Bronchial epithelial cell (primary cell): ENCODE measurements around the gene PTP4A2. TPM values are rescaled to one million over a fixed set of nuclear protein-coding genes. Genes with fewer than 3 reads are reported as not detected.

Experiments used
- DNase-seq: peaks from one replicate; pipeline ENCODE4 v3.0.0-alpha.2; 2010; ENCODE audit warnings: low read depth
- FAIRE-seq: peaks from 2 replicates; lab custom pipeline; 2011; peaks lifted over from hg19 to GRCh38; lab: Jason Lieb, UNC
- H3K27me3 ChIP-seq: 2 replicates; pipeline ENCODE4 v1.5.1; 2011; ENCODE audit warnings: low read length; ENCODE audit not compliant: control insufficient read depth, insufficient read depth
- H3K36me3 ChIP-seq: 2 replicates; pipeline ENCODE4 v1.5.1; 2011; ENCODE audit warnings: low read length; ENCODE audit not compliant: control insufficient read depth, insufficient read depth
- H3K4me3 ChIP-seq: 2 replicates; pipeline ENCODE4 v1.5.1; 2011; ENCODE audit warnings: mild to moderate bottlenecking, low read depth, low read length, control low read depth
- total RNA-seq: library from RNA; depleted of rRNA; stranded (reverse); fragments of >200 nt; gene quantifications from 2 replicates; pipeline ENCODE4 v1.2.1, GENCODE V29; 2014
- TF ChIP-seq, protein P1 (sequence below): IDR thresholded peaks from 2 replicates; pipeline ENCODE4 v1.5.1; 2011; ENCODE audit warnings: mild to moderate bottlenecking, moderate library complexity, low read length, control low read depth, inconsistent platforms; ENCODE audit not compliant: insufficient read depth, severe bottlenecking

Gene PTP4A2
- total RNA-seq, 1 donor from 2014 or later: 221 TPM

DNA sequence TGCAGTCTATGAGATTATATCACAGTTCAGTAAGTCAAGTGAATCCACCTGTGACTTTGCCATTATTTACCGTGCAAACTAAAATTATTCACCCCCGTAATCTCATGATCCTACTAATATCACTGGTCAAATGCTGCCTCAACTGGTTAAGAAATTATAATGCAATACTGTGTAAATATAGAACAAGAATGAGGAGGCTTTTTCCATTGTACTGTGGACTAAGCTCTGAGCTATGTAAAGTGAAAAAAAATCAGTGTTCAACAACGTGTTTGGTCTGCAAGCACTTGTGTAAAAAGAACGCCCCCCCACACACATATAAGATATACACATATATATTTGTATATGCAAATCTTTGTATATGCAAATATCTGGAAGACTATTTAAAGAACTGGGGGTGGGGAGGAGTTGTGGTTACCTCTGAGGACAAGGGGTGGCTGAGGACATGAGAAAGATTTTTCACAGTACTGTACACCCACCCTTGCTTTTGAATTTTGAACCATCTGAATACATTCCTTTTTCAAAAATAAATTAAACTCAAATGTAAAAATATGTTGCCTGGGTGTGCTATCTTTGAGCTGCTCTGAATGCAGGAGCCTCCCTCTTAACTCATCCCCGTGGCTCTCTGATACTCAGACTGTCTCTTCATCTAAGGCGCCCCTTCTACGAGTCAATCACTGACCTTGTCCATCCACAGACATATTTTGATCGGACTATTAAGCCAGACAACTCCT, 57.0 kb downstream of the PTP4A2 start:
- DNase-seq (peak; percentile 24), FAIRE-seq (no peak)
- H3K27me3 ChIP-seq: peaks cover 1% of the 10 kb centered on the region
- H3K4me3 ChIP-seq: no peak overlapping the region
- H3K36me3 ChIP-seq: no peaks in the 10 kb centered on the region
- TF ChIP-seq, protein P1, sequence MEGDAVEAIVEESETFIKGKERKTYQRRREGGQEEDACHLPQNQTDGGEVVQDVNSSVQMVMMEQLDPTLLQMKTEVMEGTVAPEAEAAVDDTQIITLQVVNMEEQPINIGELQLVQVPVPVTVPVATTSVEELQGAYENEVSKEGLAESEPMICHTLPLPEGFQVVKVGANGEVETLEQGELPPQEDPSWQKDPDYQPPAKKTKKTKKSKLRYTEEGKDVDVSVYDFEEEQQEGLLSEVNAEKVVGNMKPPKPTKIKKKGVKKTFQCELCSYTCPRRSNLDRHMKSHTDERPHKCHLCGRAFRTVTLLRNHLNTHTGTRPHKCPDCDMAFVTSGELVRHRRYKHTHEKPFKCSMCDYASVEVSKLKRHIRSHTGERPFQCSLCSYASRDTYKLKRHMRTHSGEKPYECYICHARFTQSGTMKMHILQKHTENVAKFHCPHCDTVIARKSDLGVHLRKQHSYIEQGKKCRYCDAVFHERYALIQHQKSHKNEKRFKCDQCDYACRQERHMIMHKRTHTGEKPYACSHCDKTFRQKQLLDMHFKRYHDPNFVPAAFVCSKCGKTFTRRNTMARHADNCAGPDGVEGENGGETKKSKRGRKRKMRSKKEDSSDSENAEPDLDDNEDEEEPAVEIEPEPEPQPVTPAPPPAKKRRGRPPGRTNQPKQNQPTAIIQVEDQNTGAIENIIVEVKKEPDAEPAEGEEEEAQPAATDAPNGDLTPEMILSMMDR: no peak

DNA sequence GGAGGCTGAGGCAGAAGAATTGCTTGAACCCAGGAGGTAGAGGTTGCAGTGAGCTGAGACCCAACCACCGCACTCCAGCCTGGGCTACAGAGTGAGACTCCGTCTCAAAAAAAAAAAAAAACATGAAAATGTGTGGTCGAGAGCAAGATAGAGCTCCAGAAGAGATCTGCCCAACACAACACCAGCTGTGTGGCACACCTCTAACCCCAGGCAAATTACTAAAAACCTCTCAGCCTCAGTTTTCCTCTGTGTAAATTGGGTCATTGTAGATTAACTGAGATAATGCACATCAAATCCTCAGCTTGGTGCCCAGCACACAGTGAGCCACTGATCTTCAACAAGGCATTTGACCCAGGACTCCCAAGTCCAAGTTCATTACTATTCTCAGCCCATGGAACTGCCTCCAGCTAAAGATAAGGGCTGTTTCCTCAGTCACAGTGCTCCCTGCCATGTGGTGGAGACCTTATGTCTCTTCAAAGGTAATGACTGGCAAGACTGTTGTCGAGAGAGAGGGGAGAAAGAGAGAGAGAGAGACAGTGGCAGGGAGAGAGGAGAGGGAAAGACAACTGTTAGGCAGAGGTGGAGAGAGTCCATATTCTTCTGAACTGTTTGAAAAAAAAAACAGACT, 58.1 kb downstream of the PTP4A2 start:
- TF ChIP-seq, protein P1: no peak
- no peak for FAIRE-seq
- no peaks in the 10 kb centered on the region for H3K36me3 ChIP-seq
- no peak overlapping the region for H3K4me3 ChIP-seq
- no peak for DNase-seq
- H3K27me3 ChIP-seq: peaks cover 1% of the 10 kb centered on the region

DNA sequence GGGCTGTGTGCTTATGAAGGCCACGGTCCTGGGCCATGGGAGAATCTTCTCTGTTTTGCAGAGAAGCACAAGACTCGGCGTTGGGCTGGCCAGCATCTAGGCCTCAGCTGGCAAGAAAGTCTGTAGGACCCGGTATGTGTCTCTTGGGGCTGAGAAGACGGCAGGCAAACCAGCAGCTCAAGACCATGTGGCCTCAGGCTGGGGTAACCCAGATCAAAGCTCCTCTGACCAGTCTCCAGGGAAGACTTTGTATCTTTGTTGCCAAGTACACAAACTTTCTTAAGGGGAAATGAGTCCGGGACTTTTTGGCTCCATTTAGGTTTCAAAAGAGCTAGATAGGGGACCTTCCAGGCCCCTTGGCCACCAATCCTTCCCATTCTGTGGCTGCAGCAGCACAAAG, 60.1 kb downstream of the PTP4A2 start:
- TF ChIP-seq, protein P1: no peak
- DNase-seq: no peak
- H3K4me3 ChIP-seq: no peak overlapping the region
- no peak for FAIRE-seq
- H3K27me3 ChIP-seq: peaks cover 1% of the 10 kb centered on the region
- no peaks in the 10 kb centered on the region for H3K36me3 ChIP-seq

DNA sequence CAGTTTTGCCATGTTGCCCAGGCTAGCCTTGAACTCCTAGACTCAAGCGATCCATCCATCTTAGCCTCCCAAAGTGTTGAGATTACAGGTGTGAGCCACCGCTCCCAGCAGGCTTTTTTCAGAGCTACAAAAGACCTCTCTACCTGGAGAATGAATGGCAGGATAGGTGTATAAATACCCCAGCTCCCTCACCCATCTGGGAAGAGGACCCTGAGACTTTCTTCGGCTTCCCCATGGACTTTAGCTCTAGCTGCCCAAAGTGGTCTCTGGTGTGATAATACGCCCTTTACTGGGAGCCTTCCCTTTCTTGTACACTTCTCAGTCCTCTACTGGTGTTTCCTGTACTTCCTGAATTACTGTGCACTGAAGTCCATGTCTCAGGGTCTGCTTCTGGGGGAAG, 60.6 kb downstream of the PTP4A2 start:
- no peaks in the 10 kb centered on the region for H3K36me3 ChIP-seq
- H3K27me3 ChIP-seq: peaks cover 1% of the 10 kb centered on the region
- DNase-seq: no peak
- TF ChIP-seq, protein P1: no peak
- no peak for FAIRE-seq
- no peak overlapping the region for H3K4me3 ChIP-seq

DNA sequence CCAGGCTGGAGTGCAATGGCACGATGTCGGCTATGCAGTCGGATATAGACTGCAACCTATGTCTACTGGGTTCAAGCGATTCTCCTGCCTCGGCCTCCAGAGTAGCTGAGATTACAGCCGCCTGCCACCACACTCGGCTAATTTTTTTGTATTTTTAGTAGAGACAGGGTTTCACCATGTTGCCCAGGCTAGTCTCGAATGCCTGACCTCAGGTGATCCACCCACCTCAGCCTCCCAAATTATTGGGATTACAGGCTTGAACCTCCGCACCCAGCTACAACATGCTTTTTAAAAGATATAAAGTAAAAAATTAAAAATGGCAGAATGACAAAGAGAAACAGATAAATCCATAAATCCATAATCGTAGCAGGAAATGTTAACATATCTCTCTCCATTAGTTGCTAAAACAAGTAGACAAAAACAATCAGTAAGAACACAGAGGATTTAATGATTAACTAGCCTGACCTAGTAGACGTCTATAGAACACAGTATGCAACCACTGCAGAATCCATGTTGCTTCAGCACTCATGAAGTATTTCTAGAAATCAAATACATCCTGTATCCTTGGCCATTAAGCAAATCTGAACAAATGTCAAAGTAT, 62.4 kb downstream of the PTP4A2 start:
- FAIRE-seq (no peak), DNase-seq (no peak)
- Histone ChIP-seq H3K27me3 (peaks cover 1% of the 10 kb centered on the region), H3K4me3 (no peak overlapping the region), H3K36me3 (no peaks in the 10 kb centered on the region)
- TF ChIP-seq, protein P1: no peak
